ENCODE measurements around the gene ZNF215. TPM values are rescaled to one million over a fixed set of nuclear protein-coding genes. Genes with fewer than 3 reads are reported as not detected.

ZNF215 gene
- polyA plus RNA-seq, 1 of the 3 experiments (the other 2 are of a cell fraction) = 0.15 TPM

- TF ChIP-seq FOXJ3 (CRISPR knock-in tag; IDR thresholded peaks at IDR 0.05) (no peak), GATA2 (CRISPR knock-in tag; IDR thresholded peaks at IDR 0.05) (no peak), FOXM1 (IDR thresholded peaks at IDR 0.05; ENCODE audit: low read depth) (no peak), RXRA (IDR thresholded peaks at IDR 0.05; ENCODE audit: borderline replicate concordance, low read depth) (no peak), EP300 (IDR thresholded peaks at IDR 0.05; ENCODE audit: borderline replicate concordance in 1 of 2, low read depth in 1 of 2, low read length in 1 of 2) (no peak), JUND (IDR thresholded peaks at IDR 0.05) (no peak), CHD2 (IDR thresholded peaks at IDR 0.05; ENCODE audit: low read length, partially characterized antibody) (no peak), TEAD4 (IDR thresholded peaks at IDR 0.05; ENCODE audit: borderline replicate concordance, insufficient read depth) (no peak), ELF1 (IDR thresholded peaks at IDR 0.05) (no peak)
- WGBS (ENCODE audit: low lambda C conversion rate) = 8% methylated on average over 7 of the region's 7 CpGs
Observed at GRCh38 chr11:6932145-6932544, 5.9 kb downstream of the ZNF215 start.

GRCh38 chr11:6941970-6942369 lies 15.7 kb downstream of the ZNF215 start:
- Histone ChIP-seq H4K20me1 (ENCODE audit: insufficient read depth) (no peaks in the 10 kb centered on the region), H3K4me3 (ENCODE audit: low read depth in 2 of 2, low read length in 1 of 2) (no peak overlapping the region), H3K27me3 (ENCODE audit: insufficient read depth) (no peaks in the 10 kb centered on the region), H3K4me2 (no peak overlapping the region), H2AFZ (ENCODE audit: low read depth) (no peak overlapping the region), H3K9ac (no peak overlapping the region), H3K36me3 (replicated peaks in 1 of 2; ENCODE audit: control insufficient read depth in 1 of 2, insufficient read depth in 2 of 2, low read length in 1 of 2) (no peaks in the 10 kb centered on the region), H3K79me2 (ENCODE audit: insufficient read depth) (no peaks in the 10 kb centered on the region), H3K9me3 (no peaks in the 10 kb centered on the region), H3K4me1 (ENCODE audit: control insufficient read depth in 1 of 2, insufficient read depth in 2 of 2, low read depth in 1 of 2, low read length in 1 of 2) (no peaks in the 10 kb centered on the region), H3K9me2 (no peaks in the 10 kb centered on the region), H3F3A (replicated peaks; ENCODE audit: insufficient read depth) (no peaks in the 10 kb centered on the region), H3K27ac (ENCODE audit: low read depth in 2 of 2, low read length in 1 of 2) (no peak overlapping the region)
- POLR2A ChIA-PET = no interaction called here
- no peak for DNase-seq
- CTCF ChIA-PET = no interaction called here
- TF ChIP-seq SMC3 (IDR thresholded peaks at IDR 0.05; ENCODE audit: low read depth, low read length) (no peak), YY1 (IDR thresholded peaks at IDR 0.05; ENCODE audit: low read depth) (no peak), RCOR1 (IDR thresholded peaks at IDR 0.05; ENCODE audit: low read length) (no peak), USF2 (IDR thresholded peaks at IDR 0.05; ENCODE audit: borderline replicate concordance, low read depth, low read length) (no peak), PBX3 (IDR thresholded peaks at IDR 0.05) (no peak), TCF12 (IDR thresholded peaks at IDR 0.05) (no peak), FOXM1 (IDR thresholded peaks at IDR 0.05; ENCODE audit: low read depth) (no peak), JUND (IDR thresholded peaks at IDR 0.05) (no peak), EP300 (IDR thresholded peaks at IDR 0.05; ENCODE audit: borderline replicate concordance in 1 of 2, low read depth in 1 of 2, low read length in 1 of 2) (no peak), NFIC (IDR thresholded peaks at IDR 0.05; ENCODE audit: borderline replicate concordance) (no peak)

More at GRCh38 chr11:6932145-6932544, 5.9 kb downstream of the ZNF215 start:
- H4K20me1 ChIP-seq (ENCODE audit: insufficient read depth) = no peaks in the 10 kb centered on the region
- CTCF ChIA-PET = no interaction called here
- H3K4me2 ChIP-seq = no peak overlapping the region
- no peaks in the 10 kb centered on the region for H3K36me3 ChIP-seq (replicated peaks in 1 of 2; ENCODE audit: control insufficient read depth in 1 of 2, insufficient read depth in 2 of 2, low read length in 1 of 2)
- POLR2A ChIA-PET = no interaction called here
- no peak for DNase-seq
- no peaks in the 10 kb centered on the region for H3K4me1 ChIP-seq (ENCODE audit: control insufficient read depth in 1 of 2, insufficient read depth in 2 of 2, low read depth in 1 of 2, low read length in 1 of 2)
- no peaks in the 10 kb centered on the region for H3K79me2 ChIP-seq (ENCODE audit: insufficient read depth)
- no peak overlapping the region for H3K9ac ChIP-seq
- no peaks in the 10 kb centered on the region for H3F3A ChIP-seq (replicated peaks; ENCODE audit: insufficient read depth)
- H3K27ac ChIP-seq (ENCODE audit: low read depth in 2 of 2, low read length in 1 of 2) = no peak overlapping the region
- H2AFZ ChIP-seq (ENCODE audit: low read depth) = no peak overlapping the region
- no peak overlapping the region for H3K4me3 ChIP-seq (ENCODE audit: low read depth in 2 of 2, low read length in 1 of 2)
- no peaks in the 10 kb centered on the region for H3K9me3 ChIP-seq
- no peaks in the 10 kb centered on the region for H3K27me3 ChIP-seq (ENCODE audit: insufficient read depth)
- no peaks in the 10 kb centered on the region for H3K9me2 ChIP-seq

Measured in SK-N-SH (cell line).